Calu3 (cell line): ENCODE data around the gene ACOXL. TPM values are rescaled to one million over a fixed set of nuclear protein-coding genes. Genes with fewer than 3 reads are reported as not detected.

Experiments
- BruUV-seq: library from RNA; stranded (reverse); fragments of 400-500 nt; replicated peaks from 2 replicates; lab custom pipeline; 2021; lab: Mats Ljungman, UMichigan
- CTCF ChIA-PET: fragments of 300-600 bp; sonication (Branson Sonifier 250); formaldehyde crosslinking; loops from one replicate; lab custom pipeline; 2022; ENCODE audit warnings: antibody characterized with exemption; lab: Charles Lee
- DNase-seq: peaks from one replicate; pipeline ENCODE4 v3.0.0; 2022
- H3K27ac Mint-ChIP-seq: one replicate; pipeline ENCODE4 v1.8.0; 2022; ENCODE audit warnings: mixed read lengths; ENCODE audit not compliant: unreplicated experiment
- H3K27me3 Mint-ChIP-seq: one replicate; pipeline ENCODE4 v1.8.0; 2022; ENCODE audit warnings: mixed read lengths; ENCODE audit not compliant: unreplicated experiment
- H3K36me3 Mint-ChIP-seq: one replicate; pipeline ENCODE4 v1.8.0; 2022; ENCODE audit warnings: mild to moderate bottlenecking, moderate library complexity, mixed read lengths; ENCODE audit not compliant: insufficient read depth, unreplicated experiment
- H3K4me1 Mint-ChIP-seq: one replicate; pipeline ENCODE4 v1.8.0; 2022; ENCODE audit warnings: mild to moderate bottlenecking, low read depth, mixed read lengths; ENCODE audit not compliant: unreplicated experiment
- H3K4me3 Mint-ChIP-seq: one replicate; pipeline ENCODE4 v1.8.0; 2022; ENCODE audit warnings: mild to moderate bottlenecking, low read depth, moderate library complexity, mixed read lengths; ENCODE audit not compliant: unreplicated experiment
- H3K9me3 Mint-ChIP-seq: one replicate; pipeline ENCODE4 v1.8.0; 2022; ENCODE audit warnings: low read depth, mixed read lengths; ENCODE audit not compliant: unreplicated experiment
- CTCF ChIP-seq: fragments of 200-600 bp; IDR thresholded peaks from one replicate; pipeline ENCODE4 v1.8.0; 2022; ENCODE audit warnings: antibody characterized with exemption; ENCODE audit not compliant: unreplicated experiment
- intact Hi-C: fragments of 100-400 bp; cut with micrococcal nuclease; formaldehyde crosslinking; loops from one replicate; pipeline ENCODE4 v1.10.0; 2022; ENCODE audit not compliant: unreplicated experiment
- total RNA-seq: library from RNA; stranded (reverse); gene quantifications from 2 replicates; pipeline ENCODE4 v1.2.3, GENCODE V29; 2022

The ACOXL gene
- total RNA-seq, 1 experiment from 2014 or later = 2.7 TPM

- DNase-seq = no peak
- Mint-ChIP-seq H3K27ac (no peak overlapping the region), H3K36me3 (no peaks in the 10 kb centered on the region), H3K9me3 (no peaks in the 10 kb centered on the region), H3K4me1 (no peaks in the 10 kb centered on the region), H3K27me3 (peaks cover 9% of the 10 kb centered on the region), H3K4me3 (no peak overlapping the region)
- CTCF ChIA-PET = interaction anchor here (0.6 kb wide), 1 partner anchor 54 kb away, joined by 5 read pairs; no protein-coding TSS in a partner anchor
- no TSS peak for BruUV-seq
- TF ChIP-seq CTCF = no peak
- intact Hi-C loops = no loop called here
Measured at GRCh38 chr2:110883406-110883805, 151.0 kb downstream of the ACOXL start.

GRCh38 chr2:110885256-110885655 lies 152.9 kb downstream of the ACOXL start:
- no peaks in the 10 kb centered on the region for H3K4me1 Mint-ChIP-seq
- no peak overlapping the region for H3K4me3 Mint-ChIP-seq
- DNase-seq = no peak
- peaks cover 28% of the 10 kb centered on the region for H3K27me3 Mint-ChIP-seq
- no peaks in the 10 kb centered on the region for H3K9me3 Mint-ChIP-seq
- H3K36me3 Mint-ChIP-seq = no peaks in the 10 kb centered on the region
- intact Hi-C loops = no loop called here
- CTCF ChIA-PET = no interaction called here
- H3K27ac Mint-ChIP-seq = no peak overlapping the region
- TF ChIP-seq CTCF = no peak
- BruUV-seq = no TSS peak

GRCh38 chr2:110886826-110887573 lies 154.6 kb downstream of the ACOXL start:
- no peak for DNase-seq
- H3K9me3 Mint-ChIP-seq = no peaks in the 10 kb centered on the region
- BruUV-seq = no TSS peak
- intact Hi-C loops = no loop called here
- no peak overlapping the region for H3K4me3 Mint-ChIP-seq
- H3K27me3 Mint-ChIP-seq = peaks cover 36% of the 10 kb centered on the region
- H3K4me1 Mint-ChIP-seq = no peaks in the 10 kb centered on the region
- CTCF ChIA-PET = no interaction called here
- no peak for TF ChIP-seq CTCF
- no peaks in the 10 kb centered on the region for H3K36me3 Mint-ChIP-seq
- H3K27ac Mint-ChIP-seq = no peak overlapping the region

GRCh38 chr2:110888411-110888810 lies 156.0 kb downstream of the ACOXL start:
- DNase-seq = no peak
- Mint-ChIP-seq H3K4me1 (no peaks in the 10 kb centered on the region), H3K9me3 (no peaks in the 10 kb centered on the region), H3K27ac (no peak overlapping the region), H3K27me3 (peaks cover 43% of the 10 kb centered on the region), H3K4me3 (no peak overlapping the region), H3K36me3 (no peaks in the 10 kb centered on the region)
- intact Hi-C loops = no loop called here
- no TSS peak for BruUV-seq
- TF ChIP-seq CTCF = no peak
- CTCF ChIA-PET = no interaction called here
